IMR-90 (cell line): ENCODE measurements around the gene MCAM. TPM values are rescaled to one million over a fixed set of nuclear protein-coding genes. Genes with fewer than 3 reads are reported as not detected.

Source experiments
- ATAC-seq: fragments of 200-7000 bp; cut with Tn5 transposase; 2 replicates; pipeline ENCODE4 v1.9.1; 2020; ENCODE audit warnings: low read depth, mild to moderate bottlenecking, moderate library complexity
- BruUV-seq: library from RNA; stranded (reverse); fragments of 400-500 nt; replicated peaks from 2 replicates; lab custom pipeline; 2021; lab: Mats Ljungman, UMichigan
- CTCF ChIA-PET: fragments of 300-600 bp; formaldehyde crosslinking; extraction: SDS; loops from one replicate; lab custom pipeline; 2021; ENCODE audit warnings: antibody characterized with exemption; lab: Yijun Ruan, JAX
- POLR2A ChIA-PET: fragments of 300-600 bp; sonication (Branson Sonifier 250); formaldehyde crosslinking; loops from one replicate; lab custom pipeline; 2022; ENCODE audit warnings: antibody characterized with exemption; ENCODE audit not compliant: unreplicated experiment; lab: Charles Lee
- DNase-seq: peaks from one replicate; pipeline ENCODE4 v3.0.0; 2013
- H2AFZ ChIP-seq: replicated peaks from 2 replicates; pipeline ENCODE3; 2013; ENCODE audit warnings: low read length, mild to moderate bottlenecking; ENCODE audit not compliant: poor library complexity
- H2AK5ac ChIP-seq: 2 replicates; pipeline ENCODE4 v1.6.1; 2013; ENCODE audit warnings: low read depth, low read length, inconsistent platforms
- H2AK9ac ChIP-seq: replicated peaks from 2 replicates; pipeline ENCODE3; 2013; ENCODE audit warnings: mild to moderate bottlenecking, low read depth, low read length, moderate library complexity; ENCODE audit not compliant: poor library complexity
- H2BK120ac ChIP-seq: 2 replicates; pipeline ENCODE4 v1.6.1; 2013; ENCODE audit warnings: low read depth, low read length, inconsistent platforms
- H2BK15ac ChIP-seq: 3 replicates; pipeline ENCODE4 v1.6.1; 2013; ENCODE audit warnings: low read depth, low read length, inconsistent platforms
- H2BK20ac ChIP-seq: 2 replicates; pipeline ENCODE4 v1.6.1; 2013; ENCODE audit warnings: low read depth, mild to moderate bottlenecking, inconsistent platforms, low read length, moderate library complexity
- H2BK5ac ChIP-seq: 2 replicates; pipeline ENCODE4 v1.6.1; 2013; ENCODE audit warnings: mild to moderate bottlenecking, low read depth, low read length, inconsistent platforms; ENCODE audit not compliant: poor library complexity, severe bottlenecking
- H3K14ac ChIP-seq: replicated peaks from 2 replicates; pipeline ENCODE4 v1.6.1; 2013; ENCODE audit warnings: low read depth, low read length, inconsistent platforms
- H3K18ac ChIP-seq: 2 replicates; pipeline ENCODE4 v1.6.1; 2013; ENCODE audit warnings: low read depth, low read length, control low read depth
- H3K23ac ChIP-seq: 2 replicates; pipeline ENCODE4 v1.6.1; 2013; ENCODE audit warnings: low read depth, low read length, inconsistent platforms
- H3K27ac ChIP-seq: 2 replicates; pipeline ENCODE4 v1.5.1; 2013; ENCODE audit warnings: mild to moderate bottlenecking, control low read depth, low read length; ENCODE audit not compliant: insufficient read depth
- H3K27me3 ChIP-seq: 2 replicates; pipeline ENCODE4 v1.6.1; 2013; ENCODE audit warnings: low read length; ENCODE audit not compliant: control insufficient read depth, insufficient read depth
- H3K36me3 ChIP-seq: 2 replicates; pipeline ENCODE4 v1.6.1; 2013; ENCODE audit warnings: low read length, mixed read lengths; ENCODE audit not compliant: control insufficient read depth, insufficient read depth
- H3K4ac ChIP-seq: 2 replicates; pipeline ENCODE4 v1.6.1; 2013; ENCODE audit warnings: low read depth, low read length, inconsistent platforms
- H3K4me1 ChIP-seq: 2 replicates; pipeline ENCODE4 v1.6.1; 2013; ENCODE audit warnings: low read length, mixed read lengths; ENCODE audit not compliant: control insufficient read depth, insufficient read depth
- H3K4me2 ChIP-seq: 2 replicates; pipeline ENCODE4 v1.6.1; 2013; ENCODE audit warnings: low read depth, mild to moderate bottlenecking, control low read depth, low read length, moderate library complexity
- H3K4me3 ChIP-seq: 2 replicates; pipeline ENCODE4 v1.5.1; 2013; ENCODE audit warnings: low read depth, mild to moderate bottlenecking, control low read depth, low read length, moderate library complexity; ENCODE audit not compliant: insufficient read depth
- H3K56ac ChIP-seq: 2 replicates; pipeline ENCODE4 v1.6.1; 2013; ENCODE audit warnings: low read length, inconsistent platforms; ENCODE audit not compliant: insufficient read depth; ENCODE audit errors: extremely low read depth
- H3K79me1 ChIP-seq, 2 experiments: 2 replicates each; pipeline ENCODE4 v1.6.1; 2013; ENCODE audit warnings: low read length in 2 of 2, inconsistent platforms in 1 of 2, low read depth in 1 of 2
- H3K9ac ChIP-seq: 2 replicates; pipeline ENCODE4 v1.6.1; 2013; ENCODE audit warnings: low read depth, low read length, control low read depth
- H3K9me1 ChIP-seq: 2 replicates; pipeline ENCODE4 v1.6.1; 2013; ENCODE audit warnings: low read length, inconsistent platforms; ENCODE audit not compliant: insufficient read depth
- H3K9me3 ChIP-seq: 2 replicates; pipeline ENCODE4 v1.6.1; 2013; ENCODE audit warnings: low read length; ENCODE audit not compliant: control insufficient read depth, insufficient read depth
- H4K20me1 ChIP-seq: 2 replicates; pipeline ENCODE4 v1.6.1; 2013; ENCODE audit warnings: low read length, inconsistent platforms; ENCODE audit not compliant: insufficient read depth
- H4K5ac ChIP-seq: 2 replicates; pipeline ENCODE4 v1.6.1; 2013; ENCODE audit warnings: mild to moderate bottlenecking, low read depth, low read length, control low read depth
- H4K8ac ChIP-seq, 2 experiments: 2 replicates each; pipeline ENCODE4 v1.6.1; 2013; ENCODE audit warnings: low read depth in 2 of 2, low read length in 2 of 2, control low read depth in 1 of 2, inconsistent platforms in 1 of 2
- H4K91ac ChIP-seq: 2 replicates; pipeline ENCODE4 v1.6.1; 2013; ENCODE audit warnings: low read depth, low read length, inconsistent platforms; ENCODE audit not compliant: insufficient read depth
- BHLHE40 ChIP-seq: fragments of 150-350 bp; IDR thresholded peaks from 2 replicates; pipeline ENCODE4 v1.6.1; 2016; ENCODE audit warnings: mild to moderate bottlenecking, low read depth, low read length
- MXI1 ChIP-seq: IDR thresholded peaks from 2 replicates; pipeline ENCODE4 v1.6.1; 2012; ENCODE audit warnings: low read depth, mild to moderate bottlenecking, low read length, moderate library complexity, borderline replicate concordance
- NFE2L2 ChIP-seq: fragments of 150-350 bp; IDR thresholded peaks from 2 replicates; pipeline ENCODE4 v1.6.1; 2016; ENCODE audit warnings: low read depth, mild to moderate bottlenecking, low read length
- POLR2A ChIP-seq: IDR thresholded peaks from 2 replicates; pipeline ENCODE4 v1.6.1; 2012; ENCODE audit warnings: mild to moderate bottlenecking, low read depth, low read length
- WGBS, 2 experiments: methylation state at CpG; one replicate each; pipeline versions ENCODE4 v1.1.5 to v1.1.7; 2013; ENCODE audit warnings: missing lambda C conversion rate in 2 of 2; ENCODE audit not compliant: insufficient read length in 1 of 2; ENCODE audit errors: extremely low coverage in 2 of 2; 5-methylcytosine and 5-hydroxymethylcytosine counted together
- dilution Hi-C: fragments of 300-500 bp; cut with HindIII; formaldehyde crosslinking; loops from one replicate; pipeline ENCODE4 v1.14.3; 2018; ENCODE audit warnings: low sequenced_read_pairs; ENCODE audit not compliant: unreplicated experiment
- in situ Hi-C: fragments of 300-500 bp; cut with MboI; formaldehyde crosslinking; loops from 3 replicates; pipeline ENCODE4 v1.14.3; 2019; ENCODE audit warnings: low sequenced_read_pairs, inconsistent platforms, mixed read lengths
- intact Hi-C: fragments of 100-400 bp; cut with micrococcal nuclease; formaldehyde crosslinking; loops from 2 replicates; pipeline ENCODE4 v1.10.0; 2022
- polyA plus RNA-seq, 3 experiments: library from polyadenylated mRNA; depleted of rRNA; stranded (reverse); fragments of >200 nt; gene quantifications; 2 replicates each; pipeline ENCODE4 v1.2.3, GENCODE V29; 2012; ENCODE audit warnings: low replicate concordance in 1 of 3
- total RNA-seq: library from RNA; depleted of rRNA; stranded (reverse); fragments of >200 nt; gene quantifications from 2 replicates; pipeline ENCODE4 v1.2.3, GENCODE V29; 2012

Gene MCAM
- total and polyA plus RNA-seq, 2 of the 4 experiments (the other 2 are of a cell fraction), result 95.1 to 131 TPM

DNA sequence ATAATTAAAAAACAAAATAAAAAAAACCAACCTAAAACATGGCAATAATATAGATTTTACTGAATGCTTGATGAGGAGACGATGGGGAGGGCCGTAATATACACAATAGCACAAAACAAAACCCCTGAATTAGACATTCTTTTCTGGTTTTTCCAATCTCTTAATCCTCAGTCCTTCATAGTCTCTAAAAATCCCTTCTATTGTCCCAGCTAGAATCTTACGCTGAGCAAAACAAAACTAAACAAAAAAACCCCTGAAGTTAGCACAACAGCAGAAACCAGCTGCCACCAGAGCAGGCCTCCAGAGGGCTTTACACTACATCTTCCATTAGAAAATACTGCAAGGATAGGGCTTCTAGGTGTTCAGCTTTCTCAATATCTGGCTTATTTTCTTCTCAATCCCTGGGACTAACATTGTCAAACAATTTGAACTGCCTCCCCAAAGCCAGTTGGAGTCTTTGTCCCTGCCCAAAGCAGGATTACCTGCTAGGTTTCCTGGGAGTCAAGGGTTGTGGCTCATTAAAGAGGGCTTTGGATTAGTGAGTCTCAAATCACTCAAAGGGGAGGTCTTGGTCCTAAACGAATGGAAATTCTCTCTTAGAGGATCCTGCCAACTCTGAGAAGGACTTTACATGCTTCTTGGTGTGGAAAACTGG lies 15.3 kb upstream of the MCAM start:
- Histone ChIP-seq H3K36me3 (peaks cover 2% of the 10 kb centered on the region; the same call in 1 of the 2 replicates), H2BK120ac (no peak overlapping the region), H2BK20ac (no peak overlapping the region), H3K9me1 (peaks cover 14% of the 10 kb centered on the region), H4K5ac (no peak overlapping the region), H4K20me1 (no peaks in the 10 kb centered on the region), H3K56ac (no peak overlapping the region), H3K4me1 (peaks cover 12% of the 10 kb centered on the region; the same call in 1 of the 2 replicates), H4K8ac (no peak overlapping the region), H3K27me3 (no peaks in the 10 kb centered on the region), H3K14ac (no peak overlapping the region), H2BK15ac (no peak overlapping the region), H3K18ac (no peak overlapping the region), H2AFZ (no peak overlapping the region), H3K9ac (no peak overlapping the region), H3K27ac (no peak overlapping the region), H3K23ac (no peak overlapping the region), H4K91ac (no peak overlapping the region), H3K9me3 (no peaks in the 10 kb centered on the region), H3K4me3 (no peak overlapping the region), H2AK9ac (no peak overlapping the region), H2BK5ac (no peak overlapping the region), H2AK5ac (no peak overlapping the region), H3K4me2 (no peak overlapping the region), H3K4ac (no peak overlapping the region), H3K79me1 (peaks cover 10 to 25% of the 10 kb centered on the region in 2 experiments; a peak in 3 of 4 replicates)
- WGBS, 2 experiments, result 50% methylated on average over 2 of the region's 4 CpGs; no CpG with 5 or more reads in 1 of the 2 experiments
- POLR2A ChIA-PET, result no interaction called here
- in situ Hi-C loops (no loop called here), intact Hi-C loops (no loop called here), dilution Hi-C loops (no loop called here)
- CTCF ChIA-PET, result no interaction called here
- DNase-seq (no peak), ATAC-seq (no peak)
- no TSS peak for BruUV-seq
- no peak for TF ChIP-seq POLR2A
- TF ChIP-seq NFE2L2, result no peak
- no peak for TF ChIP-seq MXI1
- no peak for TF ChIP-seq BHLHE40
